ENCODE results near the gene HGF. TPM values are rescaled to one million over a fixed set of nuclear protein-coding genes. Genes with fewer than 3 reads are reported as not detected.

The HGF gene
- total and polyA plus RNA-seq, 7 donors = 0.46 to 27.2 (median 4.6) TPM

- TF ChIP-seq CTCF (IDR thresholded peaks at IDR 0.05) (no peak), POLR2AphosphoS5 (IDR thresholded peaks at IDR 0.05) (no peak), POLR2A (IDR thresholded peaks at IDR 0.05) (no peak), EP300 (IDR thresholded peaks at IDR 0.05) (no peak)
- Histone ChIP-seq H3K4me3 (no peak overlapping the region), H3K9me3 (no peaks in the 10 kb centered on the region), H3K27ac (no peak overlapping the region), H3K27me3 (no peaks in the 10 kb centered on the region), H3K4me1 (no peaks in the 10 kb centered on the region), H3K36me3 (peaks cover 0 to 19% (median 0%) of the 10 kb centered on the region in 4 donors)
- DNase-seq = no peak
- intact Hi-C loops (cut with DNase I) = no loop called here
- 64 to 90% methylated on average over 2 of the region's 2 CpGs for WGBS, 2 donors
Measured at GRCh38 chr7:81754918-81755696, 14.7 kb downstream of the HGF start.

DNA sequence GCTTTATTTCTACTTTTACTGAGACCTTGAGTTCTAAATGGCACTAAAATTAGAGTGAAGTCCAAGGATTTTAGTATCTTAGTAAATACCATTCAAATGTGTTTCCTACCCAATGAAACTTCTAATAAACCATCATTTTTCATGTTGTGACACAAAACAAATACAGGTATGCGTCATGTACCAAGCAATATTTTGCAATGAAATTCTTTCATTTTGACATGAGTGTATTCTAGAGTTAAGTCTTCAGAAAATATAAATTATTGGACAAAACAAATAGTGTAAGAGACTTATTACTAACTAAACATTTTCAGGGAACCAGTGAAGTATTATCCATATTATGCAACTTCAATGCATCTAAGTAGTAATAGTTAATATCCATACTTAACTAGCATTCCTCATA is 16.5 kb downstream of the HGF start:
- no peak overlapping the region for H3K4me3 ChIP-seq
- DNase-seq = no peak
- no peak overlapping the region for H3K27ac ChIP-seq
- no peaks in the 10 kb centered on the region for H3K27me3 ChIP-seq
- WGBS, 2 donors = 88 to 89% methylated on average over 1 of the region's 1 CpG
- H3K36me3 ChIP-seq = peaks cover 0 to 19% (median 0%) of the 10 kb centered on the region in 4 donors
- no peaks in the 10 kb centered on the region for H3K4me1 ChIP-seq
- no peak for TF ChIP-seq CTCF (IDR thresholded peaks at IDR 0.05)
- no peak for TF ChIP-seq POLR2AphosphoS5 (IDR thresholded peaks at IDR 0.05)
- TF ChIP-seq POLR2A (IDR thresholded peaks at IDR 0.05) = no peak
- no peak for TF ChIP-seq EP300 (IDR thresholded peaks at IDR 0.05)
- H3K9me3 ChIP-seq = no peaks in the 10 kb centered on the region
- intact Hi-C loops (cut with DNase I) = no loop called here

DNA sequence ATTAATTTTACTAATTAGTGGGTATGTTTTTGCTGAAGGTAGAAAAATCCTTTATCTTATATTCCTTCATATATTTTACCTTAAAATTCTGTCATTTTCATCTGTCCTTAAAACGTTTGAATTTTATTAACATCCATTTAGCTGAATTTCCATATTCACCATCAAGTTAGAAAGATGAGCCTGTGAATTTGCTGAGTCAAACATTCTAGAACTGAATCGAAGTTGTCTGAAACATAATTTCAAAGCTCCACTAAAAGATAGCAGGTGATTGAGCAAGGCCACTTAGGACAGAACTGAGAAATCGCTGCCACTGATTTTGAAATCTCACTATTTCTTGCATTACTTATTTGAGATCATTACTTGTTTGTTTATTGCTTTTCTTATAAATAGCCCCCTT is 17.5 kb downstream of the HGF start:
- DNase-seq = no peak
- H3K27ac ChIP-seq = no peak overlapping the region
- intact Hi-C loops (cut with DNase I) = no loop called here
- no peaks in the 10 kb centered on the region for H3K27me3 ChIP-seq
- H3K4me3 ChIP-seq = no peak overlapping the region
- H3K4me1 ChIP-seq = no peaks in the 10 kb centered on the region
- H3K9me3 ChIP-seq = no peaks in the 10 kb centered on the region
- TF ChIP-seq EP300 (IDR thresholded peaks at IDR 0.05) (no peak), POLR2AphosphoS5 (IDR thresholded peaks at IDR 0.05) (no peak), CTCF (IDR thresholded peaks at IDR 0.05) (no peak), POLR2A (IDR thresholded peaks at IDR 0.05) (no peak)
- 53 to 77% methylated on average over 3 of the region's 3 CpGs for WGBS, 2 donors
- H3K36me3 ChIP-seq = peaks cover 0 to 19% (median 0%) of the 10 kb centered on the region in 4 donors

DNA sequence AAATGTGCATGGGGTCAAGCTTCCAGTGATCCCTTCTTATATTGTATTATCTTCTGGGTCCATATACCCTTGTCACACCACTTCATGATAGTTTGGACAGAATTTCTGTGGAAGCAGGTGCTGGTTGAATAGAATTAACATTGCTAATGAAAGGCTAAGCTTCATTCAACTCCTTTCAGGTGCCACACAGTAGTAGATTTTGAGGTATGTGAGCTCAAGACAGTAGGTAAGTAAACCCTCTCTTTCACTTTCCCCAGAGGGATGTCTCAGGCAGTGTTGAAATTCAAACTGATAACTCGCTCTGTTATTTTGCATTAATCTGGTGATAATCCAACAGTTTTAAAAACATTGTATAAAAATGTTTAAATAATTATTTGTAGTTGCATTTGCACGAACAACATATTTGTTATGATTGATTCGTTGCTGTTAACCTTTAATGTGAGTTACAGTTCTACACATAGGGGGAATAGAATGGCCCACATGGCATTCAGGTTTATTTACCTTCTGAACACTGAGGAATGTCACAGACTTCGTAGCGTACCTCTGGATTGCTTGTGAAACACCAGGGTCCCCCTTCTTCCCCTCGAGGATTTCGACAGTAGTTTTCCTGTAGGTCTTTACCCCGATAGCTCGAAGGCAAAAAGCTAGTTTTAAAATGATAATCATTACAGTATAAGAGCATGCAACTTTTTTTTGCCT is 18.1 kb downstream of the HGF start:
- no peaks in the 10 kb centered on the region for H3K27me3 ChIP-seq
- WGBS, 2 donors = 67 to 75% methylated on average over 9 of the region's 9 CpGs
- intact Hi-C loops (cut with DNase I) = no loop called here
- no peaks in the 10 kb centered on the region for H3K9me3 ChIP-seq
- H3K27ac ChIP-seq = no peak overlapping the region
- DNase-seq = no peak
- no peak for TF ChIP-seq POLR2A (IDR thresholded peaks at IDR 0.05)
- no peak for TF ChIP-seq CTCF (IDR thresholded peaks at IDR 0.05)
- no peak for TF ChIP-seq POLR2AphosphoS5 (IDR thresholded peaks at IDR 0.05)
- no peak for TF ChIP-seq EP300 (IDR thresholded peaks at IDR 0.05)
- no peaks in the 10 kb centered on the region for H3K4me1 ChIP-seq
- peaks cover 0 to 14% (median 0%) of the 10 kb centered on the region in 4 donors for H3K36me3 ChIP-seq
- no peak overlapping the region for H3K4me3 ChIP-seq

Measured in sigmoid colon (tissue), 7 donors.